H1 (cell line): ENCODE results near the gene KRTAP10-12. TPM values are rescaled to one million over a fixed set of nuclear protein-coding genes. Genes with fewer than 3 reads are reported as not detected.

Experiments used
- ATF3 ChIP-seq: IDR thresholded peaks from 2 replicates; pipeline ENCODE4 v1.6.1; 2011; ENCODE audit warnings: low read depth, mild to moderate bottlenecking, low read length; ENCODE audit not compliant: insufficient read depth
- POLR2AphosphoS5 ChIP-seq: IDR thresholded peaks from 2 replicates; pipeline ENCODE4 v1.6.1; 2011; ENCODE audit warnings: low read depth, low read length
- RBBP5 ChIP-seq: IDR thresholded peaks from 2 replicates; pipeline ENCODE4 v1.7.1; 2012; ENCODE audit warnings: low read depth, mild to moderate bottlenecking, inconsistent platforms, low read length, moderate library complexity, borderline replicate concordance
- SIRT6 ChIP-seq: IDR thresholded peaks from one replicate; pipeline ENCODE4 v1.7.1; 2012; ENCODE audit warnings: low read length, inconsistent platforms
- TCF12 ChIP-seq: IDR thresholded peaks from 2 replicates; pipeline ENCODE4 v1.6.1; 2011; ENCODE audit warnings: low read depth, mild to moderate bottlenecking, low read length
- ZNF274 ChIP-seq: IDR thresholded peaks from 2 replicates; pipeline ENCODE4 v1.7.0; 2012; ENCODE audit warnings: low read length, borderline replicate concordance; ENCODE audit errors: extremely low read depth
- polyA plus RNA-seq, 7 experiments: library from polyadenylated mRNA; depleted of rRNA in 3 of 7; stranded (reverse) in 5 of 7; unstranded in 2 of 7; fragments of >200 nt in 5 of 7; fragments of 200-250 nt in 2 of 7; gene quantifications; 1 replicate in 5 of 7; 2 replicates in 1 of 7; 4 replicates in 1 of 7; pipeline versions ENCODE4 v1.2.1 to v1.2.3, GENCODE V29; 2011 to 2013; ENCODE audit warnings: missing spikeins in 2 of 7, mixed read lengths in 2 of 7
- total RNA-seq: library from RNA; stranded (reverse); fragmentation: NEBNext Ultra II Directional; extraction: Animal tissue kit (Norgen Biotek cat#: 25700); gene quantifications from 2 replicates; pipeline ENCODE4 v1.2.1, GENCODE V29; 2021
- TF ChIP-seq, protein P1 (sequence below): IDR thresholded peaks from 2 replicates; pipeline ENCODE4 v1.6.1; 2012; ENCODE audit warnings: low read length, inconsistent platforms

The KRTAP10-12 gene
- total and polyA plus RNA-seq, 2 of the 8 experiments (the other 6 are each of a cell fraction or from before 2014, with no cell fraction given), result not detected

DNA sequence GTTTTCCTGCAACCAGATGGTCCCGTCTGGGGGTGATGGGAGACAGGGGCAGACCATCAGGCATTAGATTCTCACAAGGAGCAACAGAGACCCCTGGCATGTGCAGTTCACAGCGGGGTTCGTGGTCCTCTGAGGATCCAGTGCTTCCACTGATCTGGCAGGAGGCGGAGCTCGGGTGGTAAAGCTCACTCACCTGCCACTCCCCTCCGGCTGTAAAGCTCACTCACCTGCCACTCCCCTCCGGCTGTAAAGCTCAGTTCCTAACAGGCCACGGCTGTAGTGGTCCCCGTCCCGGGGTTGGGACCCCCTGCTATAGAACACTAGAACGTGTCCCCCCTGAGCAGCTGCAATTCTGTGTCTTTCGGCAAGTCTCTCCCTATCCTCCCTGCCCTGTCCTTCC is 4.6 kb downstream of the KRTAP10-12 start (continued):
- TF ChIP-seq TCF12 (no peak), SIRT6 (no peak), ZNF274 (no peak), RBBP5 (no peak), POLR2AphosphoS5 (no peak), ATF3 (no peak)
- TF ChIP-seq, protein P1, sequence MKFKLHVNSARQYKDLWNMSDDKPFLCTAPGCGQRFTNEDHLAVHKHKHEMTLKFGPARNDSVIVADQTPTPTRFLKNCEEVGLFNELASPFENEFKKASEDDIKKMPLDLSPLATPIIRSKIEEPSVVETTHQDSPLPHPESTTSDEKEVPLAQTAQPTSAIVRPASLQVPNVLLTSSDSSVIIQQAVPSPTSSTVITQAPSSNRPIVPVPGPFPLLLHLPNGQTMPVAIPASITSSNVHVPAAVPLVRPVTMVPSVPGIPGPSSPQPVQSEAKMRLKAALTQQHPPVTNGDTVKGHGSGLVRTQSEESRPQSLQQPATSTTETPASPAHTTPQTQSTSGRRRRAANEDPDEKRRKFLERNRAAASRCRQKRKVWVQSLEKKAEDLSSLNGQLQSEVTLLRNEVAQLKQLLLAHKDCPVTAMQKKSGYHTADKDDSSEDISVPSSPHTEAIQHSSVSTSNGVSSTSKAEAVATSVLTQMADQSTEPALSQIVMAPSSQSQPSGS, result no peak
